GM18868 (cell line): Measurements from ENCODE around the gene SMARCD1.
"Not testable (repeated sequence)": the region's sequence is repeated elsewhere in the genome, so short reads cannot be mapped to it uniquely, and the experiment has no call there.

ENCODE experiments used
- ATAC-seq: cut with Tn5 transposase; IDR thresholded peaks from one replicate; pipeline ENCODE4 v1.9.1; 2021; ENCODE audit warnings: mild to moderate bottlenecking, moderate library complexity; ENCODE audit not compliant: unreplicated experiment

The SMARCD1 gene

GRCh38 chr12:50127546-50127945 lies 42.4 kb downstream of the SMARCD1 start:
- ATAC-seq = no peak

DNA sequence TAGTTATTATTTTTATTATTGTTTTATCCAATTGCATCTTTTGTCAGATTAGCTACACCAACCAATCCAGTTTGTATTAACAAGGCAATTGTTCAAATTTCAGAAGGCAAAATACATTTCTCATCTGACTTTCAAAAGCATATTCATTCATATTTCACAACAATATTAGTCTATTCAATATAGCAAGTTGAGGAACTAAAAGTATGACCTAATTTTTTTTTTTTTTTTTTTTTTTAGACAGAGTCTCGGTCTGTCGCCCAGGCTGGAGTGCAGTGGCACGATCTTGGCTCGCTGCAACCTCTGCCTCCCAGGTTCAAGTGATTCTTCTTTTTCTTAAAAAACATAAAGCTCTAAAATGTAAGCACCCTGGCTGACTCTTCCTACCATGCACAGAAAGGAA lies 44.1 kb downstream of the SMARCD1 start:
- no peak for ATAC-seq

- no peak for ATAC-seq
These were observed 47.5 kb downstream of the SMARCD1 start for GRCh38 chr12:50132505-50133135.

- no peak for ATAC-seq
These were observed 57.9 kb downstream of the SMARCD1 start for GRCh38 chr12:50142993-50143392.

- no peak for ATAC-seq
These were observed 60.3 kb downstream of the SMARCD1 start for GRCh38 chr12:50145439-50145838.

GRCh38 chr12:50147281-50147680 lies 62.1 kb downstream of the SMARCD1 start:
- ATAC-seq = no peak

DNA sequence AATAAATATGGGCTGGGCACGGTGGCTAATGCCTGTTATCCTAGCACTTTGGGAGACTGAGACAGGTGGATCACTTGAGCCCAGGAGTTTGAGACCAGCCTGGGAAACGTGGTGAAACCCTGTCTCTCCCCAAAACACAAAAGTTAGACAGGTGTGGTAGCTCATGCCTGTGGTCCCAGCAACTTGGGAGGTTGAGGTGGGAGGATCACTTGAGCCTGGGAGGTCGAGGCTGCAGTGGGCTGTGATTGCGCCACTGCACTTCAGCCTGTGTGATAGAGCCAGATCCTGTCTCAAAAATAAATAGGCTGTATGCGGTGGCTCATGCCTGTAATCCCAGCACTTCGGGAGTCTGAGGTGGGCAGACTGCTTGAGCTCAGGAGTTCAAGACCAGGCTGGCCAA lies 62.9 kb downstream of the SMARCD1 start:
- not testable (repeated sequence) for ATAC-seq

DNA sequence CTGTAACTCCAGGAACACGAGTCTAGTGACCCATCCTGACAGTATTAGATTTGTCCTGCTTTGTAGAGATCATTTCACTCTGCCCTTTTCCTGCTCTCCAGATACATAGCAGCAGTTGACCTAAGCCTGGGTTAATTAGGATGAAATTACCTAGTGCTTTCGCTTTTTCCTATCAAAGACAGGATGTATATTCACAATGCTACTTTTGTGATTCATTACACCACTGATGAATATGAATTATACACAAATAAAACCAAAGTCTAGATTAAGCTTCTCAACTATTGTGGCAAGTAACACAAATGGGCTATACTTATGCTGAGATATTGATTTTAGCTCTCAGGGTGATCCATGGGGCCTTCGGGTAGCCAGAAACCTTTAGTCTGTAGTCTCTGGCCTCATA lies 64.2 kb downstream of the SMARCD1 start:
- no peak for ATAC-seq
